SK-N-SH treated with all-trans-retinoic acid at 6 μM for 48 hours (cell line): Measurements from ENCODE around the gene BRINP3.

Source experiments
- ARNTL ChIP-seq: fragments of 450-650 bp; formaldehyde crosslinking; IDR thresholded peaks from 2 replicates; pipeline ENCODE4 v1.5.0; 2020; ENCODE audit warnings: low read depth, mild to moderate bottlenecking, moderate library complexity, borderline replicate concordance
- CSRNP3 ChIP-seq: fragments of 250-450 bp; sonication (Bioruptor Pico); IDR thresholded peaks from 2 replicates; pipeline ENCODE4 v1.5.1; 2021; ENCODE audit warnings: mild to moderate bottlenecking, moderate library complexity
- GLIS3 ChIP-seq: fragments of 250-450 bp; sonication (Bioruptor Pico); IDR thresholded peaks from 2 replicates; pipeline ENCODE4 v1.5.0; 2020; ENCODE audit warnings: mild to moderate bottlenecking, moderate library complexity
- ISL1 ChIP-seq: fragments of 250-450 bp; sonication (Bioruptor Pico); IDR thresholded peaks from 2 replicates; pipeline ENCODE4 v2.1.2; 2022; ENCODE audit warnings: mild to moderate bottlenecking, moderate library complexity
- PATZ1 ChIP-seq: fragments of 250-450 bp; sonication (Bioruptor Pico); IDR thresholded peaks from 2 replicates; pipeline ENCODE4 v1.8.0; 2020; ENCODE audit warnings: mild to moderate bottlenecking, moderate library complexity, borderline replicate concordance
- PPARA ChIP-seq: fragments of 250-450 bp; sonication (Bioruptor Pico); IDR thresholded peaks from 2 replicates; pipeline ENCODE4 v1.5.0; 2020; ENCODE audit warnings: mild to moderate bottlenecking, borderline replicate concordance
- TCF4 ChIP-seq: fragments of 250-450 bp; sonication (Bioruptor Pico); IDR thresholded peaks from 2 replicates; pipeline ENCODE4 v1.8.0; 2021; ENCODE audit warnings: mild to moderate bottlenecking, moderate library complexity, borderline replicate concordance
- ZFP3 ChIP-seq: fragments of 250-450 bp; sonication (Bioruptor Pico); IDR thresholded peaks from 2 replicates; pipeline ENCODE4 v1.5.0; 2020; ENCODE audit warnings: mild to moderate bottlenecking, moderate library complexity
- ZFP30 ChIP-seq: fragments of 450-650 bp; formaldehyde crosslinking; IDR thresholded peaks from 2 replicates; pipeline ENCODE4 v1.5.0; 2022; ENCODE audit warnings: mild to moderate bottlenecking, moderate library complexity
- ZNF8 ChIP-seq: fragments of 450-650 bp; formaldehyde crosslinking; IDR thresholded peaks from 2 replicates; pipeline ENCODE4 v1.5.0; 2020; ENCODE audit warnings: mild to moderate bottlenecking, moderate library complexity
- TF ChIP-seq, protein P1 (sequence below): fragments of 250-450 bp; sonication (Bioruptor Pico); IDR thresholded peaks from 2 replicates; pipeline ENCODE4 v1.5.0; 2020; ENCODE audit warnings: mild to moderate bottlenecking, moderate library complexity
- TF ChIP-seq, protein P2 (sequence below): fragments of 250-450 bp; sonication (Bioruptor Pico); IDR thresholded peaks from 2 replicates; pipeline ENCODE4 v1.8.0; 2021; ENCODE audit warnings: low read depth, mild to moderate bottlenecking, moderate library complexity, borderline replicate concordance
- TF ChIP-seq, protein P3 (sequence below): fragments of 250-450 bp; sonication (Bioruptor Pico); IDR thresholded peaks from 2 replicates; pipeline ENCODE4 v1.5.1; 2020; ENCODE audit warnings: low read depth, mild to moderate bottlenecking, moderate library complexity

DNA sequence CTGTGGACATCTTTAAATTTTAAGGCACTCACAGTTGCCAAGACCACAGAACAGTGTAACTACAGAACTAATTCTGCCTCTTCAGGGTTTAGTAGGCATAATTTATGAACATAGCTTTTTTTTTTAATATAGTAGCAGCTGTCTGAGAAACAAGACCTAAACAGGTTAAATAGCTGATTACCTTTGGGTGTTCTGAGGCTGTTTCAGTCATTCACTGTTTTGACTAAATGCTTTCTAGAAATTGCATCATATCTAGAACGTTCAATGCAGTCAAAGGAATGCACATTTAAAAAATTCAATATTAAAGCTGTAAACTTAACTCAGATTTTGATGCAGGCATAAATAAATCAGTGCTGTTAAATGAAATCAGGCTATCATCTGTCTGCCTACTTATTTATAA lies 101.6 kb downstream of the BRINP3 start:
- TF ChIP-seq ZFP30 (no peak), TCF4 (CRISPR knock-in tag) (no peak), PPARA (CRISPR knock-in tag) (no peak), PATZ1 (no peak), ZNF8 (no peak), ARNTL (CRISPR knock-in tag) (no peak), ISL1 (CRISPR knock-in tag) (no peak), ZFP3 (CRISPR knock-in tag) (no peak), CSRNP3 (CRISPR knock-in tag) (no peak), GLIS3 (CRISPR knock-in tag) (no peak)
- TF ChIP-seq, protein P1, sequence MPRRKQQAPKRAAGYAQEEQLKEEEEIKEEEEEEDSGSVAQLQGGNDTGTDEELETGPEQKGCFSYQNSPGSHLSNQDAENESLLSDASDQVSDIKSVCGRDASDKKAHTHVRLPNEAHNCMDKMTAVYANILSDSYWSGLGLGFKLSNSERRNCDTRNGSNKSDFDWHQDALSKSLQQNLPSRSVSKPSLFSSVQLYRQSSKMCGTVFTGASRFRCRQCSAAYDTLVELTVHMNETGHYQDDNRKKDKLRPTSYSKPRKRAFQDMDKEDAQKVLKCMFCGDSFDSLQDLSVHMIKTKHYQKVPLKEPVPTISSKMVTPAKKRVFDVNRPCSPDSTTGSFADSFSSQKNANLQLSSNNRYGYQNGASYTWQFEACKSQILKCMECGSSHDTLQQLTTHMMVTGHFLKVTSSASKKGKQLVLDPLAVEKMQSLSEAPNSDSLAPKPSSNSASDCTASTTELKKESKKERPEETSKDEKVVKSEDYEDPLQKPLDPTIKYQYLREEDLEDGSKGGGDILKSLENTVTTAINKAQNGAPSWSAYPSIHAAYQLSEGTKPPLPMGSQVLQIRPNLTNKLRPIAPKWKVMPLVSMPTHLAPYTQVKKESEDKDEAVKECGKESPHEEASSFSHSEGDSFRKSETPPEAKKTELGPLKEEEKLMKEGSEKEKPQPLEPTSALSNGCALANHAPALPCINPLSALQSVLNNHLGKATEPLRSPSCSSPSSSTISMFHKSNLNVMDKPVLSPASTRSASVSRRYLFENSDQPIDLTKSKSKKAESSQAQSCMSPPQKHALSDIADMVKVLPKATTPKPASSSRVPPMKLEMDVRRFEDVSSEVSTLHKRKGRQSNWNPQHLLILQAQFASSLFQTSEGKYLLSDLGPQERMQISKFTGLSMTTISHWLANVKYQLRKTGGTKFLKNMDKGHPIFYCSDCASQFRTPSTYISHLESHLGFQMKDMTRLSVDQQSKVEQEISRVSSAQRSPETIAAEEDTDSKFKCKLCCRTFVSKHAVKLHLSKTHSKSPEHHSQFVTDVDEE (CRISPR knock-in tag), result no peak
- TF ChIP-seq, protein P2, sequence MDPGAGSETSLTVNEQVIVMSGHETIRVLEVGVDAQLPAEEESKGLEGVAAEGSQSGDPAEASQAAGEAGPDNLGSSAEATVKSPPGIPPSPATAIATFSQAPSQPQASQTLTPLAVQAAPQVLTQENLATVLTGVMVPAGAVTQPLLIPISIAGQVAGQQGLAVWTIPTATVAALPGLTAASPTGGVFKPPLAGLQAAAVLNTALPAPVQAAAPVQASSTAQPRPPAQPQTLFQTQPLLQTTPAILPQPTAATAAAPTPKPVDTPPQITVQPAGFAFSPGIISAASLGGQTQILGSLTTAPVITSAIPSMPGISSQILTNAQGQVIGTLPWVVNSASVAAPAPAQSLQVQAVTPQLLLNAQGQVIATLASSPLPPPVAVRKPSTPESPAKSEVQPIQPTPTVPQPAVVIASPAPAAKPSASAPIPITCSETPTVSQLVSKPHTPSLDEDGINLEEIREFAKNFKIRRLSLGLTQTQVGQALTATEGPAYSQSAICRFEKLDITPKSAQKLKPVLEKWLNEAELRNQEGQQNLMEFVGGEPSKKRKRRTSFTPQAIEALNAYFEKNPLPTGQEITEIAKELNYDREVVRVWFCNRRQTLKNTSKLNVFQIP (CRISPR knock-in tag), result no peak
- TF ChIP-seq, protein P3, sequence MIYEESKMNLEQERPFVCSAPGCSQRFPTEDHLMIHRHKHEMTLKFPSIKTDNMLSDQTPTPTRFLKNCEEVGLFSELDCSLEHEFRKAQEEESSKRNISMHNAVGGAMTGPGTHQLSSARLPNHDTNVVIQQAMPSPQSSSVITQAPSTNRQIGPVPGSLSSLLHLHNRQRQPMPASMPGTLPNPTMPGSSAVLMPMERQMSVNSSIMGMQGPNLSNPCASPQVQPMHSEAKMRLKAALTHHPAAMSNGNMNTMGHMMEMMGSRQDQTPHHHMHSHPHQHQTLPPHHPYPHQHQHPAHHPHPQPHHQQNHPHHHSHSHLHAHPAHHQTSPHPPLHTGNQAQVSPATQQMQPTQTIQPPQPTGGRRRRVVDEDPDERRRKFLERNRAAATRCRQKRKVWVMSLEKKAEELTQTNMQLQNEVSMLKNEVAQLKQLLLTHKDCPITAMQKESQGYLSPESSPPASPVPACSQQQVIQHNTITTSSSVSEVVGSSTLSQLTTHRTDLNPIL, result no peak
